ENCODE measurements around the gene ZNF135. TPM values are rescaled to one million over a fixed set of nuclear protein-coding genes. Genes with fewer than 3 reads are reported as not detected.

Gene ZNF135
- total RNA-seq, 4 donors from 2014 or later: 0.83 to 3.8 (median 1.3) TPM

- 74 to 77% methylated on average over 7 of the region's 7 CpGs for WGBS, 2 donors
- peaks cover 0 to 94% (median 78%) of the 10 kb centered on the region in 3 donors for H3K9me3 ChIP-seq
- H3K36me3 ChIP-seq: no peaks in the 10 kb centered on the region
- TF ChIP-seq CTCF (IDR thresholded peaks at IDR 0.05) (no peak), POLR2A (IDR thresholded peaks at IDR 0.05) (no peak)
- no peak overlapping the region for H3K4me3 ChIP-seq
- H3K27ac ChIP-seq: no peak overlapping the region
- intact Hi-C loops (cut with DNase I): no loop called here
- no peak for DNase-seq
- H3K27me3 ChIP-seq: no peaks in the 10 kb centered on the region
- H3K4me1 ChIP-seq: no peaks in the 10 kb centered on the region
These were observed 48.9 kb downstream of the ZNF135 start for GRCh38 chr19:58107778-58108545.

- intact Hi-C loops (cut with DNase I): no loop called here
- H3K27ac ChIP-seq: no peak overlapping the region
- peaks cover 0 to 98% (median 80%) of the 10 kb centered on the region in 3 donors for H3K9me3 ChIP-seq
- H3K36me3 ChIP-seq: no peaks in the 10 kb centered on the region
- WGBS, 2 donors: 74 to 86% methylated on average over 3 of the region's 3 CpGs
- no peak for TF ChIP-seq CTCF (IDR thresholded peaks at IDR 0.05)
- no peak for TF ChIP-seq POLR2A (IDR thresholded peaks at IDR 0.05)
- H3K27me3 ChIP-seq: no peaks in the 10 kb centered on the region
- H3K4me3 ChIP-seq: no peak overlapping the region
- no peaks in the 10 kb centered on the region for H3K4me1 ChIP-seq
- no peak for DNase-seq
These were observed 49.4 kb downstream of the ZNF135 start for GRCh38 chr19:58108546-58108817.

GRCh38 chr19:58117841-58118575 is 58.9 kb downstream of the ZNF135 start:
- H3K36me3 ChIP-seq: no peaks in the 10 kb centered on the region
- 11 to 20% methylated on average over 24 to 30 of the region's 77 CpGs for WGBS, 2 donors
- intact Hi-C loops (cut with DNase I): no loop called here
- peaks cover 0 to 97% (median 93%) of the 10 kb centered on the region in 3 donors for H3K9me3 ChIP-seq
- H3K4me3 ChIP-seq: peak overlapping the region in 1 of 4 donors; percentile 19
- DNase-seq: no peak
- no peak for TF ChIP-seq POLR2A (IDR thresholded peaks at IDR 0.05)
- no peak for TF ChIP-seq CTCF (IDR thresholded peaks at IDR 0.05)
- H3K4me1 ChIP-seq: no peaks in the 10 kb centered on the region
- peaks cover 0 to 27% (median 0%) of the 10 kb centered on the region in 4 donors for H3K27me3 ChIP-seq
- H3K27ac ChIP-seq: no peak overlapping the region

- Histone ChIP-seq H3K36me3 (no peaks in the 10 kb centered on the region), H3K4me1 (no peaks in the 10 kb centered on the region), H3K4me3 (peak overlapping the region in 1 of 4 donors; percentile 19), H3K27me3 (peaks cover 0 to 27% (median 0%) of the 10 kb centered on the region in 4 donors), H3K27ac (no peak overlapping the region), H3K9me3 (peaks cover 0 to 97% (median 94%) of the 10 kb centered on the region in 3 donors)
- intact Hi-C loops (cut with DNase I): no loop called here
- WGBS, 2 donors: 81 to 83% methylated on average over 5 of the region's 5 CpGs
- TF ChIP-seq POLR2A (IDR thresholded peaks at IDR 0.05): no peak
- no peak for TF ChIP-seq CTCF (IDR thresholded peaks at IDR 0.05)
- no peak for DNase-seq
These were observed 60.1 kb downstream of the ZNF135 start for GRCh38 chr19:58118979-58119733.

Other genes with a start within 250 kb of the ZNF135 start
- gene ZNF552, start 244.4 kb upstream of the ZNF135 start, total RNA-seq: 10 to 100 TPM in 2 of 4 donors, 1 to 10 TPM in 2; 5.2 to 15.3 (median 12.3) TPM
- gene ZNF587B, start 229.0 kb upstream of the ZNF135 start, total RNA-seq: 10 to 100 TPM in 2 of 4 donors, 1 to 10 TPM in 2; 5.3 to 25.0 (median 13.3) TPM
- 10 to 100 TPM; 13.2 to 27.5 (median 16.3) TPM for gene ZNF587, start 209.4 kb upstream of the ZNF135 start, total RNA-seq
- gene ZNF814, start 170.2 kb upstream of the ZNF135 start, total RNA-seq: 10 to 100 TPM in 1 of 4 donors, 1 to 10 TPM in 3; 3.0 to 12.6 (median 5.0) TPM
- 10 to 100 TPM in 1 of 4 donors, 1 to 10 TPM in 3; 4.3 to 11.1 (median 6.1) TPM for gene ZNF417, start 142.7 kb upstream of the ZNF135 start, total RNA-seq
- gene ZNF418, start 123.9 kb upstream of the ZNF135 start, total RNA-seq: 1 to 10 TPM; 1.4 to 9.5 (median 3.5) TPM
- gene ZNF256, start 111.6 kb upstream of the ZNF135 start, total RNA-seq: 1 to 10 TPM; 1.7 to 6.3 (median 2.4) TPM
- gene C19orf18, start 84.7 kb upstream of the ZNF135 start, total RNA-seq: under 1 TPM in 2 of 4 donors, not detected in 2; 0.44 to 0.57 TPM
- gene ZNF606, start 56.5 kb upstream of the ZNF135 start, total RNA-seq: 10 to 100 TPM in 1 of 4 donors, 1 to 10 TPM in 3; 7.2 to 13.0 (median 8.1) TPM
- gene ZSCAN1, start 25.3 kb upstream of the ZNF135 start, total RNA-seq: under 1 TPM in 1 of 4 donors, not detected in 3; 0.48 TPM
- gene ZSCAN18, start 38.9 kb downstream of the ZNF135 start, total RNA-seq: 10 to 100 TPM in 3 of 4 donors, 1 to 10 TPM in 1; 9.0 to 49.6 (median 21.1) TPM
- gene ZNF329, start 91.5 kb downstream of the ZNF135 start, total RNA-seq: 1 to 10 TPM; 3.0 to 6.7 (median 3.9) TPM
- gene ZNF274, start 123.8 kb downstream of the ZNF135 start, total RNA-seq: 10 to 100 TPM; 20.4 to 28.6 (median 24.9) TPM
- gene ZNF544, start 169.6 kb downstream of the ZNF135 start, total RNA-seq: 10 to 100 TPM; 19.1 to 53.4 (median 36.0) TPM
- gene ZNF8, start 219.7 kb downstream of the ZNF135 start, total RNA-seq: 1 to 10 TPM; 3.5 to 6.7 (median 4.2) TPM
- gene ERVK3-1, start 246.1 kb downstream of the ZNF135 start, total RNA-seq: 10 to 100 TPM; 24.7 to 42.0 (median 38.0) TPM